Lung (tissue), 5 donors: ENCODE measurements around the gene CCDC82. TPM values are rescaled to one million over a fixed set of nuclear protein-coding genes. Genes with fewer than 3 reads are reported as not detected.

Source experiments
- polyA plus RNA-seq, 2 donors: library from polyadenylated mRNA; stranded (reverse); fragments of 200-250 nt; gene quantifications; one replicate each; pipeline ENCODE4 v1.2.1, GENCODE V29; 2013
- small RNA-seq: library from RNA; depleted of rRNA; stranded (forward); fragments of <200 nt; gene quantifications from one replicate; pipeline ENCODE3, GENCODE V24; 2014; ENCODE audit warnings: low replicate concordance
- total RNA-seq, 2 donors: library from RNA; depleted of rRNA in 1 of 2; stranded (reverse); fragments of >200 nt in 1 of 2; gene quantifications; one replicate each; pipeline ENCODE4 v1.2.1, GENCODE V29; 2014 to 2021
- donor health status: Bipolar disorder and iron deficiency.
- donor health status: healthy.
- donor health status: DM: yes; HTN: yes; CAD: no.

Gene CCDC82
- total and polyA plus RNA-seq, 4 donors = 16.4 to 46.9 (median 29.2) TPM

Small RNAs within 50 kb of the gene (small RNA-seq; reads per million reads assigned to genes)
- gene MIR1260B = not detected

Other genes starting within 250 kb of the CCDC82 start
- gene MAML2, start 46.7 kb downstream of the CCDC82 start, total RNA-seq = 10 to 100 TPM; 20.5 to 41.8 TPM
- 1 to 10 TPM; 3.8 to 6.9 TPM for gene MAML2, start 46.7 kb downstream of the CCDC82 start, polyA plus RNA-seq
- 10 to 100 TPM in 1 of 2 donors, 1 to 10 TPM in 1; 9.4 to 20.2 TPM for gene JRKL, start 101 bp upstream of the CCDC82 start, total RNA-seq
- gene JRKL, start 101 bp upstream of the CCDC82 start, polyA plus RNA-seq = 1 to 10 TPM; 5.1 to 6.5 TPM